Stimulated activated naive CD8-positive, alpha-beta T cell treated with anti-CD3 and anti-CD28 coated beads, Interleukin-15, Interleukin-2, amounts not matched to agents 100 ng/mL and 50 ng/mL, for 24 hours (primary cell): ENCODE measurements around the gene ZBTB22.

ENCODE experiments used
- H3K27ac Mint-ChIP-seq: one replicate; pipeline ENCODE4 v1.8.0; 2021; ENCODE audit warnings: mild to moderate bottlenecking, mixed read lengths
- H3K27me3 Mint-ChIP-seq: one replicate; pipeline ENCODE4 v1.8.0; 2021; ENCODE audit warnings: mixed read lengths
- H3K36me3 Mint-ChIP-seq: one replicate; pipeline ENCODE4 v1.8.0; 2021; ENCODE audit warnings: low read depth, mixed read lengths
- H3K4me1 Mint-ChIP-seq: one replicate; pipeline ENCODE4 v1.8.0; 2021; ENCODE audit warnings: low read depth, mixed read lengths
- H3K4me3 Mint-ChIP-seq: one replicate; pipeline ENCODE4 v1.8.0; 2021; ENCODE audit warnings: mild to moderate bottlenecking, mixed read lengths
- H3K9me3 Mint-ChIP-seq: one replicate; pipeline ENCODE4 v1.8.0; 2021; ENCODE audit warnings: mixed read lengths

Gene ZBTB22

DNA sequence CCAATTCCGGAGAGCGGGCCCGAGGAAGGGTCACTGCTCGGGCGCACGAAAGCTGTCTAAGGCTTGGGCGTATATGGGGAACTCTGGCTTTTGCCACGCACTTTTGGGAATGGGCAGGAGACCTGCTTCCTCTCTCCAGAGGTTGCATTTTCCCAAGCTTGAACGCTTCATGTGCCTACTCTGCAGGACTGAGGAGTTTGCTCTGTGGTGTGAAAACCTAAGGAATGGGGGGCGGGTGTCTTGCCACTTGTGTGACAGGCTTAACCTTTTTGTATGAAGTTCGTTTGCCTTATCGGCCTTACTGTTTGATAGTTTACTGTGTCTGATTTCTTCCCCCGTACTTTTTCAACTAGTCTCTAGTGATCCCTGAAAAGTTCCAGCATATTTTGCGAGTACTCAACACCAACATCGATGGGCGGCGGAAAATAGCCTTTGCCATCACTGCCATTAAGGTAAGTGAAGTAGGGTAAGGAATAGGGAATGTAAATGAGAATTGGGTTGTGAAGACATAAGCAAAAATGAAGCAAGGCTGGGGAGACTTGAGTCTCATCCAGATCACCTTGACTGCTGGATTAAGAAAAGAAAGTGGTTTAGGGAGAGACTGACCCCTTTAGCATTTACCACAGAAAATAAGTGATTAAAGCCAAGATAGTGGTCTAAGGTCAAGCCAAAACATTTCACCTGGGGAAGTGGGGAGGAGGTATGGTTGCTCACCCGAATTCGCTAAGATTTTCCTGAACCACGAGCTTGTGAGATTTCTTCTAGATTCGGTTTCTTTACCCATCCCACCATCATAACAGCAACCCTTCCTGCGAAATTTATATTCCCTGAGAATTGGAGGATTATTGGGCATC is 45.0 kb downstream of the ZBTB22 start:
- Mint-ChIP-seq H3K27ac (peak overlapping the region; percentile 99), H3K27me3 (no peaks in the 10 kb centered on the region), H3K36me3 (peaks cover 71% of the 10 kb centered on the region), H3K9me3 (no peaks in the 10 kb centered on the region), H3K4me3 (peak overlapping the region; percentile 99), H3K4me1 (peaks cover 65% of the 10 kb centered on the region)

- Mint-ChIP-seq H3K4me3 (peak within 1 kb of the TSS; percentile 99), H3K4me1 (peaks cover 59% of the 10 kb centered on the region), H3K9me3 (no peaks in the 10 kb centered on the region), H3K27ac (peak within 1 kb of the TSS; percentile 99), H3K27me3 (no peaks in the 10 kb centered on the region), H3K36me3 (peaks cover 78% of the 10 kb centered on the region)
Observed at GRCh38 chr6:33271468-33272274, 45.9 kb downstream of the ZBTB22 start, which contains the start of the genes RPS18 and VPS52. Gene RPS18, plus strand, starts transcription at chr6:33272075. Its CDS starts 45 bp downstream, at chr6:33272120. Gene VPS52, minus strand, starts transcription at chr6:33271876. Its CDS starts 201 bp downstream, at chr6:33271675.

- peak overlapping the region; percentile 99 for H3K27ac Mint-ChIP-seq
- H3K9me3 Mint-ChIP-seq = no peaks in the 10 kb centered on the region
- H3K36me3 Mint-ChIP-seq = peaks cover 78% of the 10 kb centered on the region
- no peaks in the 10 kb centered on the region for H3K27me3 Mint-ChIP-seq
- peak overlapping the region; percentile 99 for H3K4me3 Mint-ChIP-seq
- peaks cover 54% of the 10 kb centered on the region for H3K4me1 Mint-ChIP-seq
Observed at GRCh38 chr6:33271117-33271467, 46.5 kb downstream of the ZBTB22 start.
